ENCODE results near the gene NCKAP1. TPM values are rescaled to one million over a fixed set of nuclear protein-coding genes. Genes with fewer than 3 reads are reported as not detected.
A peak's percentile ranks its signal among the peaks of the same experiment; 100 is the strongest.
"Not testable (repeated sequence)": the region's sequence is repeated elsewhere in the genome, so short reads cannot be mapped to it uniquely, and the experiment has no call there.

The NCKAP1 gene
- total RNA-seq, 1 donor from 2014 or later = 111 TPM

GRCh38 chr2:182982941-182983340, 55.3 kb downstream of the NCKAP1 start:
- peaks cover 1% of the 10 kb centered on the region for H3K4me1 Mint-ChIP-seq (ENCODE audit: low read depth)
- H3K36me3 Mint-ChIP-seq (ENCODE audit: insufficient read depth) = peaks cover 4% of the 10 kb centered on the region
- H3K4me3 Mint-ChIP-seq (ENCODE audit: low read depth) = no peak overlapping the region
- no peaks in the 10 kb centered on the region for H3K9me3 Mint-ChIP-seq (ENCODE audit: low read depth)
- H3K27me3 Mint-ChIP-seq = no peaks in the 10 kb centered on the region
- no peak for DNase-seq (ENCODE audit: low spot score, unreplicated experiment)
- TF ChIP-seq CTCF (IDR thresholded peaks at IDR 0.05; ENCODE audit: unreplicated experiment) = no peak
- no peak overlapping the region for H3K27ac Mint-ChIP-seq

- not testable (repeated sequence) for H3K4me3 Mint-ChIP-seq (ENCODE audit: low read depth)
These were observed 56.8 kb downstream of the NCKAP1 start for GRCh38 chr2:182981475-182981874.

GRCh38 chr2:182980652-182981051, 57.6 kb downstream of the NCKAP1 start:
- Mint-ChIP-seq H3K36me3 (ENCODE audit: insufficient read depth) (peaks cover 10% of the 10 kb centered on the region), H3K4me3 (ENCODE audit: low read depth) (no peak overlapping the region), H3K4me1 (ENCODE audit: low read depth) (peaks cover 1% of the 10 kb centered on the region), H3K27me3 (no peaks in the 10 kb centered on the region), H3K9me3 (ENCODE audit: low read depth) (no peaks in the 10 kb centered on the region), H3K27ac (no peak overlapping the region)
- no peak for DNase-seq (ENCODE audit: low spot score, unreplicated experiment)
- TF ChIP-seq CTCF (IDR thresholded peaks at IDR 0.05; ENCODE audit: unreplicated experiment) = no peak

More at GRCh38 chr2:182981475-182981874, 56.8 kb downstream of the NCKAP1 start:
- H3K9me3 Mint-ChIP-seq (ENCODE audit: low read depth); H3K4me1 Mint-ChIP-seq (ENCODE audit: low read depth); H3K36me3 Mint-ChIP-seq (ENCODE audit: insufficient read depth); H3K27ac Mint-ChIP-seq; DNase-seq (ENCODE audit: low spot score, unreplicated experiment); H3K27me3 Mint-ChIP-seq: not testable (repeated sequence)

GRCh38 chr2:182980115-182980514, 58.1 kb downstream of the NCKAP1 start:
- Mint-ChIP-seq H3K9me3 (ENCODE audit: low read depth) (no peaks in the 10 kb centered on the region), H3K4me3 (ENCODE audit: low read depth) (no peak overlapping the region), H3K27ac (no peak overlapping the region), H3K4me1 (ENCODE audit: low read depth) (peaks cover 1% of the 10 kb centered on the region), H3K27me3 (no peaks in the 10 kb centered on the region), H3K36me3 (ENCODE audit: insufficient read depth) (peaks cover 11% of the 10 kb centered on the region)
- peak; percentile 83 for TF ChIP-seq CTCF (IDR thresholded peaks at IDR 0.05; ENCODE audit: unreplicated experiment)
- DNase-seq (ENCODE audit: low spot score, unreplicated experiment) = no peak

- Mint-ChIP-seq H3K9me3 (ENCODE audit: low read depth) (peaks cover 4% of the 10 kb centered on the region), H3K27me3 (no peaks in the 10 kb centered on the region), H3K36me3 (ENCODE audit: insufficient read depth) (peaks cover 22% of the 10 kb centered on the region), H3K4me3 (ENCODE audit: low read depth) (no peak overlapping the region), H3K4me1 (ENCODE audit: low read depth) (peaks cover 4% of the 10 kb centered on the region), H3K27ac (no peak overlapping the region)
- no peak for TF ChIP-seq CTCF (IDR thresholded peaks at IDR 0.05; ENCODE audit: unreplicated experiment)
- no peak for DNase-seq (ENCODE audit: low spot score, unreplicated experiment)
These were observed 60.8 kb downstream of the NCKAP1 start for GRCh38 chr2:182977463-182977862.

- H3K27ac Mint-ChIP-seq = peak overlapping the region; percentile 31
- H3K4me3 Mint-ChIP-seq (ENCODE audit: low read depth) = no peak overlapping the region
- DNase-seq (ENCODE audit: low spot score, unreplicated experiment) = no peak
- H3K9me3 Mint-ChIP-seq (ENCODE audit: low read depth) = peaks cover 19% of the 10 kb centered on the region
- TF ChIP-seq CTCF (IDR thresholded peaks at IDR 0.05; ENCODE audit: unreplicated experiment) = no peak
- no peaks in the 10 kb centered on the region for H3K27me3 Mint-ChIP-seq
- H3K36me3 Mint-ChIP-seq (ENCODE audit: insufficient read depth) = peaks cover 49% of the 10 kb centered on the region
- peaks cover 8% of the 10 kb centered on the region for H3K4me1 Mint-ChIP-seq (ENCODE audit: low read depth)
These were observed 64.6 kb downstream of the NCKAP1 start for GRCh38 chr2:182973441-182974352.

All from progenitor cell of endocrine pancreas (in vitro differentiated cells).